Measurements from ENCODE around the gene ACER3.
"Not testable (repeated sequence)": the region's sequence is repeated elsewhere in the genome, so short reads cannot be mapped to it uniquely, and the experiment has no call there.

The ACER3 gene

DNA sequence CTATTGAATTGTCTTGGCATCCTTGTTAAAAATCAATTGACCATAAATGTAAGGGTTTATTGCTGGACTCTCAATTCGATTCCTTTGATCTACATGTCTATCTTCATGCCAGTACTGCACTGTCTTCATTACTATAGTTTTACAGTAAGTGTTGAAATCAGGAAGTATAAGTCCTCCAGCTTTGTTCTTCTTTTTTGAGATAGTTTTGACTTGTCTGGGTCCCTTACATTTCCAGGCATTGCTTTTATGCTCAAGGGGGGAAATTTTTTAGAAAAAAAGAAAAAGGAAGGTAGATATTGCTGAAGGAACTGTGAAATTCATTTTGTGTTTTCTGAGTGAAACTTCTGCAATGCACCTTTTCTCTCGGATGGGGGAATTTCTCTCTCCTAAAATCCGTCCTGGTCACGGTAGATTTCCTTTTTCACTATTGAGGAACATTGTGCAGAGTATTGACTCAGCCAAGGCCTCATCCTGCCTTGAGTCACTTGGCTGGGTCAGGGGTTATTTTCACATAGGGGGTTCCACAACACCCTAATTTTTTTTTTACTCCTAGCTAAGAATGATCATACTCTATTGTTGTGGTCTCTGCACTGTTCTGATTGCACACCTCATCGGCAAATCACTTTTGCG lies 2.8 kb upstream of the ACER3 start:
- no peaks in the 10 kb centered on the region for H3K27me3 ChIP-seq
- H3K27ac ChIP-seq = peak overlapping the region; percentile 80
- TF ChIP-seq, protein P1, sequence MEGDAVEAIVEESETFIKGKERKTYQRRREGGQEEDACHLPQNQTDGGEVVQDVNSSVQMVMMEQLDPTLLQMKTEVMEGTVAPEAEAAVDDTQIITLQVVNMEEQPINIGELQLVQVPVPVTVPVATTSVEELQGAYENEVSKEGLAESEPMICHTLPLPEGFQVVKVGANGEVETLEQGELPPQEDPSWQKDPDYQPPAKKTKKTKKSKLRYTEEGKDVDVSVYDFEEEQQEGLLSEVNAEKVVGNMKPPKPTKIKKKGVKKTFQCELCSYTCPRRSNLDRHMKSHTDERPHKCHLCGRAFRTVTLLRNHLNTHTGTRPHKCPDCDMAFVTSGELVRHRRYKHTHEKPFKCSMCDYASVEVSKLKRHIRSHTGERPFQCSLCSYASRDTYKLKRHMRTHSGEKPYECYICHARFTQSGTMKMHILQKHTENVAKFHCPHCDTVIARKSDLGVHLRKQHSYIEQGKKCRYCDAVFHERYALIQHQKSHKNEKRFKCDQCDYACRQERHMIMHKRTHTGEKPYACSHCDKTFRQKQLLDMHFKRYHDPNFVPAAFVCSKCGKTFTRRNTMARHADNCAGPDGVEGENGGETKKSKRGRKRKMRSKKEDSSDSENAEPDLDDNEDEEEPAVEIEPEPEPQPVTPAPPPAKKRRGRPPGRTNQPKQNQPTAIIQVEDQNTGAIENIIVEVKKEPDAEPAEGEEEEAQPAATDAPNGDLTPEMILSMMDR (IDR thresholded peaks at IDR 0.05) = no peak
- H3K4me3 ChIP-seq (ENCODE audit: low read depth in 1 of 2, low read length in 1 of 2) = peak overlapping the region; percentile 14 to 35
- H3K4me1 ChIP-seq (ENCODE audit: control insufficient read depth in 1 of 2, insufficient read depth in 1 of 2, low read depth in 1 of 2, low read length in 1 of 2) = peaks cover 61 to 63% of the 10 kb centered on the region in 2 experiments
- no peaks in the 10 kb centered on the region for H3K9me3 ChIP-seq
- no peaks in the 10 kb centered on the region for H3K36me3 ChIP-seq

DNA sequence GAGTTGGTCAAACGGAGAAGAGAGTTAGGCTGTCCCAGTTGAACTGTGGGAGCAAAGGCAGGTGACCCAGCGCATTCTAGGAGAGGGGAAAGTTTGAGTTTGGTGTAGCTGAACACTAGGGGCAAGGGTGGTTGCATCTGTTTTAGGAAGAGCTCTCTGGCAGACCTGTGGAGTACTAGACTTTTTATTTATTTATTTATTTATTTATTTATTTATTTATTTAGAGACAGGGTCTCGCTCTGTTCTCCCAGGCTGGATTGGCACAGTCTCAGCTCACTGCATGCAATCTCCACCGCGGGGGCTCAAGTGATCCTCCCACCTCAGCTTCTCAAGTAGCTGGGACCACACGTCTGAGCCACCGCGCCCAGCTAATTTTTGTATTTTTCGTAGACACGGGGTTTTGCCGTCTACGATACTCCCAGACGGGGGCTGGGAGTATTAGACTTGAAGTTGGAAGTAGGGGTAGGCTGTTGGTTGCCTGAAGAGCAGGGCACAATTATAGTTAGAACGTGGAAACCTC lies 950 bp upstream of the ACER3 start:
- Histone ChIP-seq H3K27ac (peak overlapping the region; percentile 85), H3K27me3 (no peaks in the 10 kb centered on the region), H3K36me3 (no peaks in the 10 kb centered on the region), H3K4me3 (ENCODE audit: low read depth in 1 of 2, low read length in 1 of 2) (no peak overlapping the region), H3K9me3 (no peaks in the 10 kb centered on the region), H3K4me1 (ENCODE audit: control insufficient read depth in 1 of 2, insufficient read depth in 1 of 2, low read depth in 1 of 2, low read length in 1 of 2) (peaks cover 74 to 77% of the 10 kb centered on the region in 2 experiments)
- TF ChIP-seq, protein P1 (IDR thresholded peaks at IDR 0.05) = no peak

DNA sequence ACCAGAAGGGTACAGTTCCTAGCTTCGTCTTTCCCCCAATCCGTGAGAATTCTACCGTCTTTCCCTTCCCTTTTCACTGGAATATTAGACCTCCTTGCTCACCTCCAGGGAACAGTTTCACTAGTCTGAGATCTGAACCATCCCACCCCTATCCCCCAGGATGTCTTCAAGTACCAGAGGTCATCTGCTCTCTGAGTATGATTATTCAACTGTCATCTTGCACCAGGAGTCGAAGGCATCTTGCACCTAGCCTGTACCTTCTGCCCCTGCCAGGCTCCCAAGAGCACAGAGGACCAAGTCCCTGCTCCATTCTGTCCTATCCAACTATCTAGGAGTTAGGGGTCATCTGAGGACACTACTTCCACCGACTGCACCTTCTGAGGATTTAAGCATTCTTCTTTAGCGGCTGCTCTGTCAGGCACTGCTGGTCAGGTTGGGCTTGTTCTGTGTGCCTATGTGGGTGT lies 804 bp downstream of the ACER3 start:
- H3K27me3 ChIP-seq = no peaks in the 10 kb centered on the region
- no peaks in the 10 kb centered on the region for H3K36me3 ChIP-seq
- H3K4me1 ChIP-seq (ENCODE audit: control insufficient read depth in 1 of 2, insufficient read depth in 1 of 2, low read depth in 1 of 2, low read length in 1 of 2) = peaks cover 65 to 77% of the 10 kb centered on the region in 2 experiments
- TF ChIP-seq, protein P1 (IDR thresholded peaks at IDR 0.05) = no peak
- H3K4me3 ChIP-seq (ENCODE audit: low read depth in 1 of 2, low read length in 1 of 2) = peak overlapping the region; percentile 60 to 83
- no peaks in the 10 kb centered on the region for H3K9me3 ChIP-seq
- H3K27ac ChIP-seq = peak overlapping the region; percentile 85

DNA sequence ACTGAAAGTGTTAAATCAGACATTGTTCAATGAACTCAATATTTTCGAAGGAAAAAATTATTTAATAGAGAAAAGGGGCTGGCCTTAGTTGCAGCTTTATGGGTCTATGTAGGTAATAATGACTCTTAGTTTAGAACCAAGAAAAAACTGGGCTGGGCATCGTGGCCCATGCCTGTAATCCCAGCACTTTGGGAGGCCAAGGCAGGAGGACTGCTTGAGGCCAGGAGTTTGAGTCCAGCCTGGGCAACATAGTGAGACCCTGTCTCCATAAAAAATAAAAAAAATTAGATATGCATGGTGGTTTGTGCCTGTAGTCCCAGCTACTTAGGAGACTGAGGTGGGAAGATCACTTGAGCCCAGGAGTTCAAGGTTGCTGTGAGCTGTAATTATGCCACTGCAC lies 2.1 kb downstream of the ACER3 start:
- peak overlapping the region; percentile 65 for H3K27ac ChIP-seq
- H3K4me3 ChIP-seq (ENCODE audit: low read depth in 1 of 2, low read length in 1 of 2); H3K9me3 ChIP-seq; H3K27me3 ChIP-seq; H3K36me3 ChIP-seq: not testable (repeated sequence)
- H3K4me1 ChIP-seq (ENCODE audit: control insufficient read depth in 1 of 2, insufficient read depth in 1 of 2, low read depth in 1 of 2, low read length in 1 of 2) = peaks cover 53 to 64% of the 10 kb centered on the region in 2 experiments

DNA sequence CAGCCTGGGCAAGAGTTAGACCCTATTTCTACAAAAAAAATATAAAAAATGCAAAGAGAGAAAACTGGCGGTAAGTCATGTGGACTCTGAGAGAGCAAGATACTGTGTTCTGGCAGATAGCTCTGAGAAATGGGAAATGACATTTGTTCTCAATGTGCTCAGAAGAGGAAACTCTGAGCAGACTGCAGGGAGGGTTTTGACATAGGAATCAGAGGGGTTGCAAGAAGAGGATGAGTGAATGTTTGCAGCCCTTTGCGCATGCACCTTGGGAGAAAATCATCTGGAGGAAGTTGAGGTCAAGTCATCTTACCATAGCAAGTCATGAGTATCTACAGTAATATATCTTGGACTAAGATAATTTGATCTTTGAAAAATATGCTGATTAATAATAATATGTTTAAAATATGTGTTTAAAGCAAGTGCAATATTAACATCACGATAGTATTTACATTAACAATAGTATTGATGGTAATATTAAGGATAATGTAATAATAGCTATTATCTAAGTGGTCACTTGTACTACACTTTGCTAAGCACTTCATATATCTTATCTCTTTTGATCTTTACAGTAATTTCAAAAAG lies 2.6 kb downstream of the ACER3 start:
- H3K36me3 ChIP-seq = no peaks in the 10 kb centered on the region
- no peaks in the 10 kb centered on the region for H3K27me3 ChIP-seq
- no peaks in the 10 kb centered on the region for H3K9me3 ChIP-seq
- H3K27ac ChIP-seq = peak overlapping the region; percentile 65
- peaks cover 48 to 59% of the 10 kb centered on the region in 2 experiments for H3K4me1 ChIP-seq (ENCODE audit: control insufficient read depth in 1 of 2, insufficient read depth in 1 of 2, low read depth in 1 of 2, low read length in 1 of 2)
- H3K4me3 ChIP-seq (ENCODE audit: low read depth in 1 of 2, low read length in 1 of 2) = no peak overlapping the region
- TF ChIP-seq, protein P1 (IDR thresholded peaks at IDR 0.05) = no peak
